Measurements from ENCODE around the gene ACACA.

DNA sequence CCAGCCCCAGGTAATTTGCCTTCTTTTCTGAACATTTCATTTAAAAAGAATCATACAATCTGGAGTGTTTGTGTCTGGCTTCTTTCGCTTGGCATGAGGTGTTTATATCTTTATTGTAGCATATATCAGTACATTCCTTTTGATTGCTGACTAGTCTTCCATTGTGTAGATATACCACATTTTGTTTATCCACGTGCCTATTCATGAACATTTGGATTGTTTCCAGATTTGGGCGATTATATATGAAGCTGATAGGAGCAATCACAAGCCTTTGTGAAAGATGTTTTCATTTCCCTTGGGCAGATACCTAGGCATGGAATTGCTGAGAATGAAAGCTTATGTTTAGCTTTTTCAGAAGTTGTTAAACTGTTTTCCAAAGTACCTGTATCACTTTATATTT, 337.5 kb downstream of the ACACA start:
- no peak for TF ChIP-seq POLR2A (IDR thresholded peaks at IDR 0.05)
- TF ChIP-seq, protein P1, sequence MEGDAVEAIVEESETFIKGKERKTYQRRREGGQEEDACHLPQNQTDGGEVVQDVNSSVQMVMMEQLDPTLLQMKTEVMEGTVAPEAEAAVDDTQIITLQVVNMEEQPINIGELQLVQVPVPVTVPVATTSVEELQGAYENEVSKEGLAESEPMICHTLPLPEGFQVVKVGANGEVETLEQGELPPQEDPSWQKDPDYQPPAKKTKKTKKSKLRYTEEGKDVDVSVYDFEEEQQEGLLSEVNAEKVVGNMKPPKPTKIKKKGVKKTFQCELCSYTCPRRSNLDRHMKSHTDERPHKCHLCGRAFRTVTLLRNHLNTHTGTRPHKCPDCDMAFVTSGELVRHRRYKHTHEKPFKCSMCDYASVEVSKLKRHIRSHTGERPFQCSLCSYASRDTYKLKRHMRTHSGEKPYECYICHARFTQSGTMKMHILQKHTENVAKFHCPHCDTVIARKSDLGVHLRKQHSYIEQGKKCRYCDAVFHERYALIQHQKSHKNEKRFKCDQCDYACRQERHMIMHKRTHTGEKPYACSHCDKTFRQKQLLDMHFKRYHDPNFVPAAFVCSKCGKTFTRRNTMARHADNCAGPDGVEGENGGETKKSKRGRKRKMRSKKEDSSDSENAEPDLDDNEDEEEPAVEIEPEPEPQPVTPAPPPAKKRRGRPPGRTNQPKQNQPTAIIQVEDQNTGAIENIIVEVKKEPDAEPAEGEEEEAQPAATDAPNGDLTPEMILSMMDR (IDR thresholded peaks at IDR 0.05): no peak
- TF ChIP-seq EP300 (IDR thresholded peaks at IDR 0.05): no peak

All from tibial nerve (tissue), 4 donors.